Measurements from ENCODE around the gene LMO3.
"Not testable (repeated sequence)": the region's sequence is repeated elsewhere in the genome, so short reads cannot be mapped to it uniquely, and the experiment has no call there.

LMO3 gene

GRCh38 chr12:16537652-16538051, 68.3 kb downstream of the LMO3 start:
- not testable (repeated sequence) for DNase-seq

GRCh38 chr12:16531621-16532020, 74.3 kb downstream of the LMO3 start:
- no peak for DNase-seq

- no peak for DNase-seq
These were observed 75.6 kb downstream of the LMO3 start for GRCh38 chr12:16530268-16530850.

GRCh38 chr12:16526693-16527092, 79.3 kb downstream of the LMO3 start:
- DNase-seq: no peak

- no peak for DNase-seq
These were observed 81.6 kb downstream of the LMO3 start for GRCh38 chr12:16524378-16524777.

- DNase-seq: no peak
These were observed 82.0 kb downstream of the LMO3 start for GRCh38 chr12:16523951-16524331.

- DNase-seq: no peak
These were observed 82.5 kb downstream of the LMO3 start for GRCh38 chr12:16523284-16523950.

- DNase-seq: no peak
These were observed 85.6 kb downstream of the LMO3 start for GRCh38 chr12:16520328-16520727.

GRCh38 chr12:16515666-16516065, 90.3 kb downstream of the LMO3 start:
- no peak for DNase-seq

- no peak for DNase-seq
These were observed 92.7 kb downstream of the LMO3 start for GRCh38 chr12:16513231-16513630.

GRCh38 chr12:16509411-16509810, 96.6 kb downstream of the LMO3 start:
- DNase-seq: no peak

- DNase-seq: no peak
These were observed 99.6 kb downstream of the LMO3 start for GRCh38 chr12:16506394-16506793.

GRCh38 chr12:16504200-16504599, 101.8 kb downstream of the LMO3 start:
- DNase-seq: no peak

GRCh38 chr12:16499611-16500010, 106.4 kb downstream of the LMO3 start:
- no peak for DNase-seq

Data from T-helper 1 cell (primary cell).